HG03175 (cell line): Measurements from ENCODE around the gene CNTNAP1.
"Not testable (repeated sequence)": the region's sequence is repeated elsewhere in the genome, so short reads cannot be mapped to it uniquely, and the experiment has no call there.

ENCODE experiments used
- ATAC-seq: cut with Tn5 transposase; IDR thresholded peaks from one replicate; pipeline ENCODE4 v1.9.1; 2021; ENCODE audit warnings: mild to moderate bottlenecking, moderate library complexity; ENCODE audit not compliant: unreplicated experiment

Gene CNTNAP1

DNA sequence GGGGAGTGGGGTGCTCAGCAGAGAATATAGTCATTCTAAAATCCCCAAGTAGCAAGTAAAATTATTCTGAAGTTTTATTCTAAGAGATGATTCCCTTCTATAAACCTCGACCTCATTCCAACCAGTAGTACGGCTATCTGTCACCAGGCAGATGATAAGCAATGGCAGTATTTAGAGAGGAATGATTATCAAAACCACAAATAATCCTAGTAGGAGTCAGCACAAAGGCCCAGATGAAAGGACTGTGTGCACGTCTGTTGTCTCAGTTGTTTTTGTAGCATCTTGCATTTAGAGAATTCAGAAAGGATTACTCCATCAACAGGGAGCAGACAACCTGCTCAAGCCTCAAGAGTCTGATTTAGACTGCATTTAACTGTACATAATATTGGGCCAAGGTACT lies 41.3 kb downstream of the CNTNAP1 start:
- no peak for ATAC-seq

DNA sequence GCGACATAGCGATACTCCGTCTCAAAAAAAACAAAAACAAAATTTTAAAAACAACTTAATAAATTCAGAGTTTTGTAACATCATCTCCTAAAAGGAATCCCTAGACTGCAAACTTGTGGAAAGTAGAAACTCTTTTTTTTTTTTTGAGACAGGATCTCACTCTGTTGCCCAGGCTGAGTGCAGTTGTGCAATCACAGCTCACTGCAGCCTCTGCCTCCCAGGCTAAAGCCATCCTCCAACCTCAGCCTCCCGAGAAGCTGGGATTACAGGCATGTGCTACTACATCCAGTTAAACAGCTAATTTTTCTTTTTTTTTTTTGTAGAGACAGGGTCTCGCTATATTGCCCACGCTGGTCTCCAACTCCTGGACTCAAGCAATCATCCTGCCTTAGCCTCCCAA lies 42.8 kb downstream of the CNTNAP1 start:
- no peak for ATAC-seq

DNA sequence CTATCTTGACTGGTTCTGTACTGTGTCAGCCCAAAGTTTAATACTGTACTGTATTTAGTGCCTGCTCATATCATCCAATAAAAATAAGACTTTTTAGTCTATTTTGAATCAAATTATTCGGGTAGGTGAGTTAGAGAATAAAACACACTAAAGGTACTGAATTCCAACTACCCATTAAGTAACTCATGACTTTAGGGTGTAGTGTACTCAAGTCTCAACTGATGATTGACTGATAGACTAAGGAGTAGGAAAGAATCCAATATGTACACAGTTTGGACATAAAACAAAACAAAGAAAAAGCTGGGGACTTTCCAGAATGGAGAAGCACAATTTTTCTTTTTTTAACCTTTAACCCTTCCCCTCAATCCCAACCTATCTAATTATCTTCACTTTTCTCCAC lies 58.4 kb downstream of the CNTNAP1 start:
- no peak for ATAC-seq

DNA sequence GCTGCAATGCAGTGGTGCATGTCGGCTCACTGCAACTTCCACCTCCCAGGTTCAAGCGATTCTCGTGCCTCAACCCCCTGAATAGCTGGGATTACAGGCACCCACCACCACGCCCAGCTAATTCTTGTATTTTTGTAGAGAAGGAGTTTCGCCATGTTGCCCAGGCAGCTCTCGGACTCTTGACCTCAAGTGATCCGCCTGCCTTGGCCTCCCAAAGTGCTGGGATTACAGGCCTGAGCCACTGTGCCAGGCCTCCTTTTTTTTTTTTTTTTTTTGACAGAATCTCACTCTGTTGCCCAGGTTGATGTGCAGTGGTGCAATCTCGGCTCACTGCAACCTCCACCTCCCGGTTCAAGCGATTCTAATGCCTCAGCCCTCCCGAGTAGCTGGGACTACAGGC lies 60.6 kb downstream of the CNTNAP1 start:
- not testable (repeated sequence) for ATAC-seq

DNA sequence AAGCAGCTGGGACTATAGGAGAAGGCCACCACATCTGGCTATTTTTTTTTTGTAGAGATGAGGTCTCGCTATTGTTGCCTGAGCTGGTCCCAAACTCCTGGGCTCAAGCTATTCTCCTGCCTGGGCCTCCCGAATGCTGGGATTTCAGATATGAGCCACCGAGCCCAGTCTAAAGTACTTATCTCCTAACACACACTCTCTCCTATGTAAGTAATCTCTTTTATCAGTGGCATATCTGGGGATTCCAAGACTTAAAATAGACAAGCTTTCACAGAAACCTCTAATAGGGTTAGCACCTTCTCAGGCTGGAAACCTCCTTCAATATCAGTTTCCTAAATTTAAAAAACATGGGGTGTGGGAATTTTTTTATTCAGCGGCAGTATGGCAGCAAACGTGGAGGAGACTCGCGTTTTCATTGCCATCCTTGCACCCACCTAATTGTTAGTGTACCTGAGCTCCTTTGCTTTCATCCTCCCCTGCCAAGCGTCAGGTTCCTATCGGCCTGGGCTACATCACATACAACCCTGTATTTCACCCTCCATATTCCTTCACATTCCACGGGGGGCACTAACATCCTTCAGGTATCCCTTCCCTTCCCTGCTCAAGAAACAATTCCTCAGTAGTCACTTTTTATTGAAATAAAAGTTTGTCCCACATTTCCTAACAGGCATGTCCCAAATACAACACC lies 61.4 kb downstream of the CNTNAP1 start:
- no peak for ATAC-seq

DNA sequence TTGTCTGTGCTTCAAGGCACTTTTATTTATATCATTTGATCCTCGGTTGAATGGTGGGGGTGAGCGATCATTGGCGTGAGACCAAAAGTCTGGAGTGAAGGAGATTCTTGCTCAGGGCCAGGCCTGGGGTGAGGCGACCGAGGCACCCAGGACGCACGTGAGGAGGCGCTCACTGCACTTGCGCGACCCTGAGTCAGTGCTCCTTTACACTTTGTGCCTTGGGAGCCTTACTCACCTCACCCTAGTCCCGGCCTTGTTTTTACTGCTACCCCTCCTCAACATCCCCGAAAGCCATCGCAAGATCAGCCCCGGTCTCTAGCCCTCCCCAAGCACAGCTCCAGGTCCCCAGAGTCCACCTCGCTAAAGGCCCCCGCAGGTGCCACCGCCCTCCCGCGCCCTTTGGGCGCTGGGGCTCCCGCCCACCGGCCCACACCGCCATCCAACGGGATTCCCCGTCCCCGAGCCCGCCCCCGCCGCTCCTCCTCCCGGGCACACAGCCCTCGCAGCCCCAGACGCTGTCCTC lies 62.0 kb downstream of the CNTNAP1 start:
- ATAC-seq: peak; percentile 56

DNA sequence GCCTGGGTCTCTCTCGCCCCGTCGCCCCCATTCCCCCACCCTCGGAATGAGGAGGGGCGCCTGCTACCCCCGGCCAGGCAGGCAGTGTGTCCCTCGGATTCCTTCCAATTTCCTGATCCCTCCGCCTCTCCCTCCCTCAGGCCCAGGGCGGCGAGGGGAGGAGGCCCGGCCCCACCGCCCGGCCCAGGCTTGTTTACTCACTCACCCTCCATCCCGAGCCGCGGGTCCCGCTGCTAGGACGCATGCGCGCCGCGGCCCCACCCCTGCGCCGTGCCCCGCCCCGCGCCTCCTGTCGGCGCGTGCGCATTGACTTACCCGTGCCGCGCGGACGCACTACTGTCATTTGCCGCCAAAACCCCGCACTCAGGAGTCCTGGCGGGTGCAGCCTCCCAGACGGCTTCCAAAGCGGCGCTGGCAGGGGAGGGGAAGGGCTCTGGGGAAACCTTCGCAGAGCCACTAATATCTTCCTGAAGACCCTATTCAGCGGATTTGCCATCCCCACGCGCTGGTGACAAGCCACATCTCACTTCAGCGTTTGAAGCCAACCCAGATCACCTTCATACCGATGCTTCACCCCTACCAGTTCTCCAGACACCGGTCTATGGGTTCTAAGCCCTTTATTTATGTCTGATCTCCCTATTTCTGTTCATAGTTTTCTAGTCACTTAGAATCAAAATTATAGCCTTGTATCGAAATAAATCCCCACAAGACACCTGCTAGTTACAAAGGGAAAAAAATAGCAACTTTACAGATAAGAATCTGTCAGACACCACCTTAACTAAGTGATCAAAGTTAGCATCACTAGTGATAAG lies 62.7 kb downstream of the CNTNAP1 start, which contains the start of gene EZH1:
TSS of gene EZH1 (minus strand) at position 235 of the 812 bp plus-strand sequence. CDS start 16,099 bp downstream, outside the sequence.
- ATAC-seq: peak; percentile 90

DNA sequence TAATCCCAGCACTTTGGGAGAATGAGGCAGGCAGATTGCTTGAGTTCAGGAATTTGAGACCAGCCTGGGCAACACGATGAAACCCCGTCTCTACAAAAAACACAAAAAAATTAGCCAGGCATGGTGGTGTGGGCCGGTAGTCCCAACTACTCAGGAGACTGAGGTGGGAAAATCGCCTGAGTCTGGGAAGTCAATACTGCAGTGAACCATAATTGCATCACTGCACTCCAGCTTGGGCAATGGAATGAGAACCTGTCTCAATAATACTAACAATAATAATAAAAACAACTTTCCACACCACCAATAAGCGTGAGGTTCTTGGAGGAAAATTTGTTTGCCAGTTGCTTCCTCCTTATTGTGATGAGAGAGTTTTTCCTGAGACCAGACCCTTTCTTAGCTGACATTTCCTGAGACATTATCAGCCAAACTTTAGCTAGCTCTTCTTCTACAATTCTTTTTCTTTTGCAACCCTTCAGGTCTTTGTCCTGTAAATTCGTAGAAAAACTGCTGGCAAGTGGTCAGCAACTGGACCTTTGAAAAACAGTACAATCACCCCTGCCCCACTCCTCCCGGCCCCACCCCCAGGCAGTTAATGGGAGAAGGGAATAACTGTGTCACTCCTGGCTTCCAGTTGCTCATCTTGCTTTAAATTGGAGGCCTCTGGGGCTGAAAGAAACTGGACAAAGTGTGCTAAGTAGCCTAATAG lies 66.0 kb downstream of the CNTNAP1 start:
- no peak for ATAC-seq

DNA sequence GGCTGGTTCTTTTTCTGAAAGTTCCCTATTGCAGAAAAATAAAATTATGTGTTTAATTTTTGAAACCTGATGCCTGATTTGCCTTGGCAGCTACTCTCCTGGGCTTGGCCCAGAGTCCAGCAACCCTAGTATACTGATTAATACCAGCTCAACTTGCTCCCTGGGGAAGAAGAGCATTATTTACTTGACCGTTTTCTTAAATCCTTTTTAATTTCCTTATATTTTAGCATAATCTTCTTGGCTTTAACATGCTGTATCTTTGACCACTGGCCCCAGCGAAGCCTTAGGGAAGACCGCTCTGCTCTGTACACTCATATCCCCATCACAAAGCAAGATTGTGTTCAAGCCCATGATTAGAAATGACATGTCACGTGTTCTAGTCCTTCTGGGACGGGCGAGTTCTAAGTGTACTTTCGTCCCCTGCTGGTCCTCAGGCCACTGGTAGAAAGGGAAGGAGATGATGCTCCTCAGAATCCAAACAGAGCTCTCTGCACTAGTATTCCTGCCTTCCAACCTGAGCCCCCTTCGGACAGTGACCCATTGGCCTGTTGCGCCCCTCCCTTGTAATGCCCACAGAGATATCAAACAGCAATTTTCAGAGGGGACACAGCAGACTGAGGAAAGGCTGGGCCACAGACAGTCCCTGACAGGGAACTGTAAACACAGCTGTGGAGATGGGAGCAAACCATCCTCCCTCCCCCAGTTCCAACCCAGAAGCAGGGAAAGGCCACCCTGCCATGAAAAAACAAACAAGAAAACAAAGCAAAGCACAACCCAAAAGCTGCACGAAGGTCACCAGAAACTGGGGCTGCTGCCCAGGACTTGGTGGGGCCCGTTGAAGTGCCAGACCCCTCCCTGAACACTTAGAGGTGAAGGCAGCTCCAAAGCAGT lies 66.8 kb downstream of the CNTNAP1 start:
- ATAC-seq: no peak
